ENCODE measurements around the gene TBC1D30.

TBC1D30 gene

DNA sequence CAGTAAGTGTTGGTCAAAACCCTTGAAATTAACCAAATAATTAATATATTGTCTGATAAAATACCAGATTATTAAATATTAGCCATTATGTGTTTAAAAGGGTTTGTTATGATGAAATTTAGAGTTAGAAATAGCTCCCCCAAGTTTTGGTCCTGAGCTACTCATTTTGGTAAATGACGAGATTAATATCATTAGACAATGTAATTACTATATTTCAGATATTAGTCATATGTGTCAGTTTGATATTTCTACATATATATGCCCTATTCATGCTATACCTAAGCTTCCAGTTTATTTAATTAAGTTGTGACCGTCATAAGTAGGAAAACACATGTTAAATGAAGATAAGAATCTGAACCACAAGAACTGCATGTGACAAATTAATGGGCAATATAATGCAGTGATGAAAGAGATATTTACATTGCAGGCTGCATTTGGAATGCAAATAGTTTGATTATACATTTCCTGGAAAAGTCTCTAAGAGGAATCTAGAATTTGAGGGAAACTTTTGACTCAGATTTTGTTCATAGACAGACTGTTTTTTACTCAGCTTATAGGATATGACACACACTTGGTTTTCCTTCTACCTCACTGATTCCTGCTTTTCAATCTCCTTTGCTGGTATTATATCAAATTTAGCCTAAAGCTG is 70.5 kb downstream of the TBC1D30 start:
- TF ChIP-seq, protein P1, sequence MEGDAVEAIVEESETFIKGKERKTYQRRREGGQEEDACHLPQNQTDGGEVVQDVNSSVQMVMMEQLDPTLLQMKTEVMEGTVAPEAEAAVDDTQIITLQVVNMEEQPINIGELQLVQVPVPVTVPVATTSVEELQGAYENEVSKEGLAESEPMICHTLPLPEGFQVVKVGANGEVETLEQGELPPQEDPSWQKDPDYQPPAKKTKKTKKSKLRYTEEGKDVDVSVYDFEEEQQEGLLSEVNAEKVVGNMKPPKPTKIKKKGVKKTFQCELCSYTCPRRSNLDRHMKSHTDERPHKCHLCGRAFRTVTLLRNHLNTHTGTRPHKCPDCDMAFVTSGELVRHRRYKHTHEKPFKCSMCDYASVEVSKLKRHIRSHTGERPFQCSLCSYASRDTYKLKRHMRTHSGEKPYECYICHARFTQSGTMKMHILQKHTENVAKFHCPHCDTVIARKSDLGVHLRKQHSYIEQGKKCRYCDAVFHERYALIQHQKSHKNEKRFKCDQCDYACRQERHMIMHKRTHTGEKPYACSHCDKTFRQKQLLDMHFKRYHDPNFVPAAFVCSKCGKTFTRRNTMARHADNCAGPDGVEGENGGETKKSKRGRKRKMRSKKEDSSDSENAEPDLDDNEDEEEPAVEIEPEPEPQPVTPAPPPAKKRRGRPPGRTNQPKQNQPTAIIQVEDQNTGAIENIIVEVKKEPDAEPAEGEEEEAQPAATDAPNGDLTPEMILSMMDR (IDR thresholded peaks at IDR 0.05; ENCODE audit: borderline replicate concordance, insufficient read depth, low read depth, low read length): no peak

DNA sequence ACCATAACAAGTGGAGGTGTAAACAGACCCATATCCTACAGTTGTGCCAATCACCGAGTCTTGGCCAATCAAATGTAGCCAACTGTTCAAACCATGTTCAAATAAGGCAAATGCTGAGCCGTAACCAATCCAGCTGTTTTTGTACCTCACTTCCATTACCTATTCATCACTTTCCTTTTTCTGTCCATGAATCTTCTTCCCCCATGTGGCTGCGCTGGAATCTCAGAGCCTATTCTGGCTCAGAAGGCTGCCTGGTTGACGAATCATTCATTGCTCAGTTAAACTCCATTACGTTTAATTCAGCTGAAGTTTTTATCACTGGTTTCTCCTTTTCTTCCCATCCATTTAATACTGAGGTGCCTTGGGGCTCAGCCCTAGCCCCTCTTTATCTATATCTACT is 71.1 kb downstream of the TBC1D30 start:
- H3K4me3 ChIP-seq (ENCODE audit: low read depth, low read length): no peak overlapping the region
- TF ChIP-seq, protein P1 (IDR thresholded peaks at IDR 0.05; ENCODE audit: borderline replicate concordance, insufficient read depth, low read depth, low read length): no peak

More for the DNA sequence above, 70.5 kb downstream of the TBC1D30 start:
- H3K4me3 ChIP-seq (ENCODE audit: low read depth, low read length): no peak overlapping the region

DNA sequence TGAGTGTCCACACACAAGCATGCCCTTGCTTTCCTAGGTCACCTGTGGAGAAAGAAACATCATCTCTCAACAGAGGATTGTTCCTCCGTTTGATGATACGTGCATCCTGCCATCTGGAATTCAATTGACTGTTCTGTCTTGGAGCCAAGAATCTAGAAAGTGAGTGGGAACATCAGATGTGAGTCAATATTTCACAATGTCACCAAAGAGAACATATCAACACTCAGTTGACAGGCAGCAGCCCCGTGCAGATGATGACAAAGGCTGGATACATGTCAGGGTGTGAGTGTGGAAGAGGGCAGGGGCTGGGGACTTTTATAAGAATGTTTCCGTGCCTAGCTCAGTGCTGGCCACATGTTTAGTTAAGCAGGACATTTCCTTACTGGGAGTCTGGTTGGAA is 76.1 kb downstream of the TBC1D30 start:
- no peak overlapping the region for H3K4me3 ChIP-seq (ENCODE audit: low read depth, low read length)
- TF ChIP-seq, protein P1 (IDR thresholded peaks at IDR 0.05; ENCODE audit: borderline replicate concordance, insufficient read depth, low read depth, low read length): no peak

DNA sequence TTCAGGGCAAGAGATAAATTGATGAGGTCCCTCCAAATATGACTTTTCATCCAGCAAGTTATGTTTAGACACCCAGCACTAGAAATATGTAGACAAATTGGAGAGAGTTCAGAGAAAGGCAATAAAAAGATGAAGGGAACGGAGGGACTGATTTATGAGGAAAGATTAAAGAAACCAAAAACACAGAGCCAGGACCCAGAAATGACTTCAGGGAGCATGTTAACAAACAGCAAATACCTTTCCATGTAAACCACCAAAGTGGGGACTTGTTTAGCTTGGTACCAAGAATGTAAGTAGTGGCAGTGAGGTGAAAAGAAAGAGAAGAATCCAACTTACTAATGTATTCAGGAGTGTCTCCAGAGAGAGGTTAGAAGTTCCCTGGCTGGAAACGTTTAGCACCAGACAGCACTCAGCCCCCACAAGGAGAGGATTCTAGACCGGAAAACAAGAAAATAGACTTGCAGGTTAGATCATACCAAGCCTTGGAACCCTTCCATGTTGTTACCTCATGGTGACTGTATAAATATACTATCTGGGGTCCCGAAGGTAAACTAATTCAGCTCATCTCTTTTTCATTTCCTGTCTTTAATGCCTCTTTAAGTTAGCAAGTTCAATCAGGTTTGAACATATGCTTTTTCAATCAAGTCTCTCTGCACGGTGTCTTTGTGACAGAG is 79.2 kb downstream of the TBC1D30 start:
- no peak overlapping the region for H3K4me3 ChIP-seq (ENCODE audit: low read depth, low read length)
- TF ChIP-seq, protein P1 (IDR thresholded peaks at IDR 0.05; ENCODE audit: borderline replicate concordance, insufficient read depth, low read depth, low read length): no peak

DNA sequence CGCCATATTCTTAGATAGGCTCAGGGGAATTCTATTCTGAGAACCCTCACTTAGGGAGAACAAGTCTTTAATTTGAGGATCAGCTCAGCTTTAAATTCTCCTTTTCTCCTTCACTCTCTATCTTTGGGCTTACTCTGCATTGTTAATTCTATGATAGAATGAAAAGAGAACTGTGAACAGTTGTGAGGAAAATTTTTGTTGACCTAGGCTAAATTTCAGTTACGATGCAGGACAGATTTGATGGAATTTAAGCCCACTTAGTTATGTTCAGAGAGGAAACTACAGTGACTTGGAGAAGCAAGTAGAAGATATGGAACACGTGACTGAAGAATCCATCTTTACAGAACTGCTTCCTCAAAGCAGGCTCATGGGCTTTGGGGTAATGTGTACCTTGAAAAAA is 82.7 kb downstream of the TBC1D30 start:
- no peak overlapping the region for H3K4me3 ChIP-seq (ENCODE audit: low read depth, low read length)
- TF ChIP-seq, protein P1 (IDR thresholded peaks at IDR 0.05; ENCODE audit: borderline replicate concordance, insufficient read depth, low read depth, low read length): no peak

DNA sequence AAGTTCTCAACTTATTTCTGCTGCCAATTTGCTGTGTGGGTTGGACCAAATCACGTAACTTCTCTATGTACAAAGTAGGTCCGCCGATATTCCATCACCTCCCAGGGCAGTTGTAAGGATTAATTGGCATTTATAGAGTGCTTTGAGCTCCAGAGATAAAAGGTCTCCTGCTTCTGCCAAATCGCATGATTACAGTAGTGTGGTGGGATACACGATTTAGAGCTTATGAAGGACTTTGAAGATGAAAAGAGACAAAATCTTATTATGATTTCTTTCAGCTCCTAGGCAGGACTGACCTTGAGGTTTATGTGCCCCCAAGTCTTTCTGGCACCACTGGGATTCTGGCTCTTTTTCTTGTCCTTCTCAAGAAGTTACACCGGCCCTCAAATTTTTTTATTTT is 84.7 kb downstream of the TBC1D30 start:
- TF ChIP-seq, protein P1 (IDR thresholded peaks at IDR 0.05; ENCODE audit: borderline replicate concordance, insufficient read depth, low read depth, low read length): no peak
- H3K4me3 ChIP-seq (ENCODE audit: low read depth, low read length): no peak overlapping the region

DNA sequence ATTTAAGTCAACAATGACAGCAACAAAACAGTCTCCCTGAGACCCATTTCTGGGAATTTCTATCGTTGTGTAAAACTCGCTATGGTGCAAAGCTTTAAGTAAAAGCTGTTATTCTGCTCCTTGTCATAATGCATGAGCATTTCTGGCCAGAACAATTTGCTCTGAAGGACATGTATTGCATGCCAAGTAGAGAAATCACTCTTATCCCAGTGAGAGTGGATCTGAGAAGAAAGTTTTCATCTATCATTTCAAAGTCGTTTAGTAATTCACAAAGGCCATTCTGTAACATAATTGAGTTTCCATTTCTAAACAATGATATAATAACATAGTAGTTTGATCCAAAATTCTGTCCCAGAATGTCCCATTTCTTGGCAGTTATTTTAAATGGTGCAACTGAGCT is 86.6 kb downstream of the TBC1D30 start:
- no peak overlapping the region for H3K4me3 ChIP-seq (ENCODE audit: low read depth, low read length)
- TF ChIP-seq, protein P1 (IDR thresholded peaks at IDR 0.05; ENCODE audit: borderline replicate concordance, insufficient read depth, low read depth, low read length): no peak
